Coronary artery (tissue), 2 donors: ENCODE results near the gene DIAPH2.

ENCODE experiments used
- DNase-seq: peaks from one replicate; pipeline ENCODE4 v3.0.0-alpha.2; 2017; ENCODE audit warnings: low spot score
- H3K27ac ChIP-seq, 2 donors: fragments of 200-600 bp; sonication (generic); one replicate each; pipeline ENCODE4 v1.5.1; 2016 to 2019
- H3K4me3 ChIP-seq: fragments of 200-600 bp; sonication (generic); 2 replicates; pipeline ENCODE4 v1.5.1; 2016; ENCODE audit warnings: mild to moderate bottlenecking, moderate library complexity
- CTCF ChIP-seq: fragments of 200-600 bp; sonication (generic); IDR thresholded peaks from one replicate; pipeline ENCODE4 v1.5.1; 2019; ENCODE audit warnings: antibody characterized with exemption

The DIAPH2 gene

GRCh38 chrX:97328853-97329390, 644.3 kb downstream of the DIAPH2 start:
- H3K4me3 ChIP-seq, result no peak overlapping the region

GRCh38 chrX:97330151-97330550, 645.5 kb downstream of the DIAPH2 start:
- no peak for TF ChIP-seq CTCF
- H3K27ac ChIP-seq, result no peak overlapping the region
- DNase-seq, result no peak
- no peak overlapping the region for H3K4me3 ChIP-seq

More at GRCh38 chrX:97328853-97329390, 644.3 kb downstream of the DIAPH2 start:
- DNase-seq, result no peak
- no peak overlapping the region for H3K27ac ChIP-seq
- no peak for TF ChIP-seq CTCF

- no peak for DNase-seq
- Histone ChIP-seq H3K27ac (no peak overlapping the region), H3K4me3 (no peak overlapping the region)
- TF ChIP-seq CTCF, result no peak
These were observed 648.3 kb downstream of the DIAPH2 start for GRCh38 chrX:97332963-97333362.

GRCh38 chrX:97334850-97335249, 650.2 kb downstream of the DIAPH2 start:
- Histone ChIP-seq H3K4me3 (no peak overlapping the region), H3K27ac (no peak overlapping the region)
- no peak for DNase-seq
- no peak for TF ChIP-seq CTCF

GRCh38 chrX:97344724-97345123, 660.1 kb downstream of the DIAPH2 start:
- DNase-seq, result no peak
- TF ChIP-seq CTCF, result no peak
- H3K4me3 ChIP-seq, result no peak overlapping the region
- no peak overlapping the region for H3K27ac ChIP-seq

- DNase-seq, result no peak
- Histone ChIP-seq H3K27ac (no peak overlapping the region), H3K4me3 (no peak overlapping the region)
- TF ChIP-seq CTCF, result no peak
These were observed 674.3 kb downstream of the DIAPH2 start for GRCh38 chrX:97358941-97359340.

- no peak for DNase-seq
- TF ChIP-seq CTCF, result no peak
- Histone ChIP-seq H3K27ac (no peak overlapping the region), H3K4me3 (no peak overlapping the region)
These were observed 679.2 kb downstream of the DIAPH2 start for GRCh38 chrX:97363843-97364242.
